ENCODE data around the gene AWAT2. TPM values are rescaled to one million over a fixed set of nuclear protein-coding genes. Genes with fewer than 3 reads are reported as not detected.

AWAT2 gene
- total RNA-seq, 1 experiment from 2014 or later, result not detected

GRCh38 chrX:69996113-69996468 is 53.6 kb downstream of the AWAT2 start:
- no peak for DNase-seq (ENCODE audit: low spot score)

GRCh38 chrX:69995362-69996112 is 54.2 kb downstream of the AWAT2 start:
- DNase-seq (ENCODE audit: low spot score), result no peak

GRCh38 chrX:69993494-69993893 is 56.2 kb downstream of the AWAT2 start:
- DNase-seq (ENCODE audit: low spot score), result no peak

GRCh38 chrX:69991685-69992084 is 58.1 kb downstream of the AWAT2 start:
- no peak for DNase-seq (ENCODE audit: low spot score)

Other genes starting within 250 kb of the AWAT2 start
- not detected in 2 replicates for gene OTUD6A, start 12.5 kb upstream of the AWAT2 start, total RNA-seq (2014; rRNA removed; shearing (Covaris generic))
- 80.2 and 88.6 TPM in 2 replicates for gene IGBP1, start 83.5 kb upstream of the AWAT2 start, total RNA-seq (2014; rRNA removed; shearing (Covaris generic))
- gene DGAT2L6, start 127.5 kb upstream of the AWAT2 start, total RNA-seq (2014; rRNA removed; shearing (Covaris generic)), result not detected in 2 replicates
- gene AWAT1, start 184.7 kb upstream of the AWAT2 start, total RNA-seq (2014; rRNA removed; shearing (Covaris generic)), result not detected in 2 replicates
- gene P2RY4, start 210.3 kb upstream of the AWAT2 start, total RNA-seq (2014; rRNA removed; shearing (Covaris generic)), result not detected in 2 replicates
- gene ARR3, start 218.4 kb upstream of the AWAT2 start, total RNA-seq (2014; rRNA removed; shearing (Covaris generic)), result not detected in 2 replicates
- not detected in 2 replicates for gene RAB41, start 232.2 kb upstream of the AWAT2 start, total RNA-seq (2014; rRNA removed; shearing (Covaris generic))
- 84.9 and 146 TPM in 2 replicates for gene PDZD11, start 240.0 kb upstream of the AWAT2 start, total RNA-seq (2014; rRNA removed; shearing (Covaris generic))
- 37.5 TPM in 2 replicates for gene KIF4A, start 240.2 kb upstream of the AWAT2 start, total RNA-seq (2014; rRNA removed; shearing (Covaris generic))

All from H4 (cell line).